Natural killer cell (primary cell): ENCODE measurements around the gene TADA3. TPM values are rescaled to one million over a fixed set of nuclear protein-coding genes. Genes with fewer than 3 reads are reported as not detected.

Experiments used
- ATAC-seq, 3 donors: fragments of 150-1000 bp in 2 of 3; fragments of 200-7000 bp in 1 of 3; cut with Tn5 transposase; 1 replicate in 1 of 3; 2 replicates in 2 of 3; pipeline ENCODE4 v1.10.0; 2021; ENCODE audit warnings: mild to moderate bottlenecking in 2 of 3, moderate library complexity in 2 of 3
- DNase-seq, 2 donors: peaks; one replicate each; pipeline versions ENCODE4 v3.0.0 to v3.0.0-alpha.2; 2013 to 2021; ENCODE audit warnings: mixed read lengths in 1 of 2
- H3K27ac ChIP-seq: one replicate; pipeline ENCODE4 v1.5.1; 2013; ENCODE audit warnings: mild to moderate bottlenecking, low read length
- H3K27me3 ChIP-seq: one replicate; pipeline ENCODE4 v1.6.1; 2013; ENCODE audit warnings: low read length; ENCODE audit not compliant: control insufficient read depth, insufficient read depth
- H3K36me3 ChIP-seq: one replicate; pipeline ENCODE4 v1.6.1; 2013; ENCODE audit warnings: low read length; ENCODE audit not compliant: control insufficient read depth, insufficient read depth
- H3K4me1 ChIP-seq: one replicate; pipeline ENCODE4 v1.6.1; 2013; ENCODE audit warnings: low read length; ENCODE audit not compliant: control insufficient read depth, insufficient read depth
- H3K4me3 ChIP-seq: one replicate; pipeline ENCODE4 v1.5.1; 2013; ENCODE audit warnings: low read length
- H3K9me3 ChIP-seq: one replicate; pipeline ENCODE4 v1.6.1; 2013; ENCODE audit warnings: low read length; ENCODE audit not compliant: control insufficient read depth, insufficient read depth
- H3K27ac Mint-ChIP-seq, 2 donors: one replicate each; pipeline ENCODE4 v1.8.0; 2022; ENCODE audit warnings: mild to moderate bottlenecking in 2 of 2, mixed read lengths in 2 of 2, moderate library complexity in 1 of 2
- H3K27me3 Mint-ChIP-seq, 2 donors: one replicate each; pipeline ENCODE4 v1.8.0; 2022; ENCODE audit warnings: low read depth in 2 of 2, mixed read lengths in 2 of 2
- H3K36me3 Mint-ChIP-seq: one replicate; pipeline ENCODE4 v1.8.0; 2022; ENCODE audit warnings: mixed read lengths
- H3K4me1 Mint-ChIP-seq, 2 donors: one replicate each; pipeline ENCODE4 v1.8.0; 2022; ENCODE audit warnings: mixed read lengths in 2 of 2
- H3K4me3 Mint-ChIP-seq: one replicate; pipeline ENCODE4 v1.8.0; 2022; ENCODE audit warnings: mild to moderate bottlenecking, moderate library complexity, mixed read lengths
- H3K9me3 Mint-ChIP-seq, 2 donors: one replicate each; pipeline ENCODE4 v1.8.0; 2022; ENCODE audit warnings: mixed read lengths in 2 of 2
- WGBS: methylation state at CpG from one replicate; pipeline ENCODE4 v1.1.7; 2013; ENCODE audit warnings: missing lambda C conversion rate; ENCODE audit not compliant: insufficient coverage; 5-methylcytosine and 5-hydroxymethylcytosine counted together
- intact Hi-C: fragments of 100-400 bp; cut with micrococcal nuclease; formaldehyde crosslinking; loops from one replicate; pipeline ENCODE4 v1.14.2; 2022
- total RNA-seq, 4 donors: library from RNA; stranded (reverse); fragments of 120-200 nt in 1 of 4; gene quantifications; one replicate each; pipeline versions ENCODE4 v1.2.3 to v1.2.4, GENCODE V29; 2013 to 2022
- TF ChIP-seq, protein P1 (sequence below): fragments of 200-600 bp; IDR thresholded peaks from one replicate; pipeline ENCODE4 v1.8.0; 2022; ENCODE audit warnings: antibody characterized with exemption

Gene TADA3
- total RNA-seq, 3 donors from 2014 or later (not counting 1 experiment from before 2014, with no cell fraction given) = 59.2 to 73.7 (median 69.2) TPM

DNA sequence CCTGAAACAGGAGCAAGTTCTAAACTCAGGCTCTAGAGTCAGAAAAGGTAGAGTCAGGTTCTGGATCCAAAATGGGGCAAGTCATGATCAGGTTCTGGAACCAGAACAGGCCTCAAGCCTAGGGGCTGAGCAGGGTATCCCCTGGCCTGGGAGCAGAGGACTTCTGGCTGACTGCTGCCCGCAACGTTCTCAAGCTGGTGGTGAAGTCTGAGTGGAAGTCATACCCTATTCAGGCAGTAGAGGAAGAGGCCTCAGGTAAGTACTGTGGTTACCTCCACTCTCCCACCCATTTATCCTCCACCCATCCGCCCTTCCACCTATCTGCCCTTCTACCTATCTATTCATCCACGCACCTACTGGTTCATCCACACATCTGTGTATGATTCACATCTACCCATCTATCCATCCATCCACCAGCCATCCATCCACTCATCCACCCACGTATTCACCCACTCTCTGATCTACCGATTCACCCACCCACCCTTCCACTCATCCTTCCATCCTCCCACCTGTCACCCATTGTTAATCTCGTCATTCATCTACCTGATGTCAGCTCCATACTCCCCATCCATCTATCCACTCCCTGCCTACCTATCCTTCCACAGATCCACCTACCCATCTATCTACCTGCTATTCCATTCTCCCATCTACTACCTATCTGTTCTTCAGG is 26.5 kb upstream of the TADA3 start:
- Histone ChIP-seq H3K4me3 (no peak overlapping the region), H3K27me3 (no peaks in the 10 kb centered on the region), H3K4me1 (no peaks in the 10 kb centered on the region), H3K27ac (no peak overlapping the region), H3K36me3 (peaks cover 6% of the 10 kb centered on the region), H3K9me3 (no peaks in the 10 kb centered on the region)
- Mint-ChIP-seq H3K36me3 (no peaks in the 10 kb centered on the region), H3K4me1 (peaks cover 5% of the 10 kb centered on the region in 2 donors), H3K27ac (peak overlapping the region in 1 of 2 donors; percentile 29), H3K27me3 (no peaks in the 10 kb centered on the region), H3K4me3 (no peak overlapping the region), H3K9me3 (no peaks in the 10 kb centered on the region)
- ATAC-seq (no peak), DNase-seq (no peak)
- TF ChIP-seq, protein P1, sequence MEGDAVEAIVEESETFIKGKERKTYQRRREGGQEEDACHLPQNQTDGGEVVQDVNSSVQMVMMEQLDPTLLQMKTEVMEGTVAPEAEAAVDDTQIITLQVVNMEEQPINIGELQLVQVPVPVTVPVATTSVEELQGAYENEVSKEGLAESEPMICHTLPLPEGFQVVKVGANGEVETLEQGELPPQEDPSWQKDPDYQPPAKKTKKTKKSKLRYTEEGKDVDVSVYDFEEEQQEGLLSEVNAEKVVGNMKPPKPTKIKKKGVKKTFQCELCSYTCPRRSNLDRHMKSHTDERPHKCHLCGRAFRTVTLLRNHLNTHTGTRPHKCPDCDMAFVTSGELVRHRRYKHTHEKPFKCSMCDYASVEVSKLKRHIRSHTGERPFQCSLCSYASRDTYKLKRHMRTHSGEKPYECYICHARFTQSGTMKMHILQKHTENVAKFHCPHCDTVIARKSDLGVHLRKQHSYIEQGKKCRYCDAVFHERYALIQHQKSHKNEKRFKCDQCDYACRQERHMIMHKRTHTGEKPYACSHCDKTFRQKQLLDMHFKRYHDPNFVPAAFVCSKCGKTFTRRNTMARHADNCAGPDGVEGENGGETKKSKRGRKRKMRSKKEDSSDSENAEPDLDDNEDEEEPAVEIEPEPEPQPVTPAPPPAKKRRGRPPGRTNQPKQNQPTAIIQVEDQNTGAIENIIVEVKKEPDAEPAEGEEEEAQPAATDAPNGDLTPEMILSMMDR = no peak
- WGBS = 96% methylated on average over 7 of the region's 7 CpGs
- intact Hi-C loops = no loop called here

DNA sequence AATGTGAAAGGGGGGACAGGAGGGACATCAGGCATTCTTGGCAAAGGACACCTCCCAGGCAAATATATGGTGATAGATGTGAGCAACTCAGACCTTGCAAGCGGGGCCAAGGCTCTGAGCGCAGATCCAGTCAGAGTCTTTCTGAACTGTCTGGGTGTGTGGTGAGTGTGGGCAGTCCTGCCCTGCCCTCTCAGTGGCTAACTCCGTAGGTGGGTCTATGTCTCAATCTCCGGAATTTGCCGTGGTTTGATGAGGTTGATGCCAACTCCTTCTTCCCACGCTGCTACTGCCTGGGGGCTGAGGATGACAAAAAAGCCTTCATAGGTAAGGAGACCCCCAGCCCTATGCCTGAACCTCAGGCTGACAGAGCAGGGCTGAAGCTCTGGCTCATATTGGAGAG is 25.2 kb upstream of the TADA3 start:
- Histone ChIP-seq H3K9me3 (no peaks in the 10 kb centered on the region), H3K36me3 (peaks cover 6% of the 10 kb centered on the region), H3K4me1 (no peaks in the 10 kb centered on the region), H3K27me3 (no peaks in the 10 kb centered on the region), H3K27ac (no peak overlapping the region), H3K4me3 (no peak overlapping the region)
- intact Hi-C loops = no loop called here
- peaks cover 5% of the 10 kb centered on the region in 2 donors for H3K4me1 Mint-ChIP-seq
- WGBS = 91% methylated on average over 6 of the region's 6 CpGs
- no peak overlapping the region for H3K27ac Mint-ChIP-seq
- no peaks in the 10 kb centered on the region for H3K36me3 Mint-ChIP-seq
- H3K9me3 Mint-ChIP-seq = no peaks in the 10 kb centered on the region
- TF ChIP-seq, protein P1 = no peak
- DNase-seq (no peak), ATAC-seq (no peak)
- no peak overlapping the region for H3K4me3 Mint-ChIP-seq
- no peaks in the 10 kb centered on the region for H3K27me3 Mint-ChIP-seq

DNA sequence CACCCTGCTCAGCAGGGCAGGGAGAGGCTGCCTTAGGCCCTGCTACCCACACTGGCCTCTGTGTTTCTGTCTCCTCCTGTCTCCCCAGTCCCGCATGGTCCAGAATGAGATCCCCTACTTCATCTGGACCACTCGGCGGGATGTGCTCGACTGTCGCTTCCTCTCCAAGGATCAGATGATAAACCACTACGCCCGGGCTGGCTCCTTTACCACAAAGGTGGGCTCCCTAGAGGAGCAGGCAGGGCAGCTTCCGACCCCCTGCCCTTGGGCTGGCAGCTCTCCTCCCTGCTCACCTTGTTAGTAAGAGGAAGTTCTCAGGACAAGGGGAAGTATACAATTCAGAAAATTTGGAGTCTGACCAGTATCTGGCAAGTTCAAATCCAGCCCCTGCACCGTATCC is 23.7 kb upstream of the TADA3 start:
- Histone ChIP-seq H3K36me3 (peaks cover 6% of the 10 kb centered on the region), H3K4me3 (no peak overlapping the region), H3K4me1 (peaks cover 1% of the 10 kb centered on the region), H3K9me3 (no peaks in the 10 kb centered on the region), H3K27me3 (no peaks in the 10 kb centered on the region), H3K27ac (no peak overlapping the region)
- Mint-ChIP-seq H3K36me3 (no peaks in the 10 kb centered on the region), H3K27me3 (no peaks in the 10 kb centered on the region), H3K27ac (no peak overlapping the region), H3K4me3 (no peak overlapping the region), H3K9me3 (no peaks in the 10 kb centered on the region), H3K4me1 (peaks cover 12% of the 10 kb centered on the region in 2 donors)
- TF ChIP-seq, protein P1 = no peak
- intact Hi-C loops = no loop called here
- WGBS = 91% methylated on average over 9 of the region's 9 CpGs
- DNase-seq (no peak), ATAC-seq (no peak)
